ENCODE data around the gene MYL2. TPM values are rescaled to one million over a fixed set of nuclear protein-coding genes. Genes with fewer than 3 reads are reported as not detected.

MYL2 gene
- total RNA-seq, 1 experiment from 2014 or later: 0.39 TPM

- H3K9me2 ChIP-seq (ENCODE audit: insufficient read depth): no peaks in the 10 kb centered on the region
- CTCF ChIA-PET: no interaction called here
- H3K79me2 ChIP-seq (ENCODE audit: insufficient read depth, low read length): no peaks in the 10 kb centered on the region
- POLR2A ChIA-PET: no interaction called here
- intact Hi-C loops (cut with micrococcal nuclease): loop anchor here (10.0 kb wide), 1 partner anchor 276 kb away; no protein-coding TSS in a partner anchor
- H3K27ac ChIP-seq (ENCODE audit: low read depth, low read length): no peak overlapping the region
- H3K4me3 ChIP-seq (replicated peaks in 1 of 2; ENCODE audit: low read depth in 1 of 2, low read length in 2 of 2): no peak overlapping the region
- H3K36me3 ChIP-seq (ENCODE audit: control insufficient read depth in 1 of 2, insufficient read depth in 2 of 2, low read length in 2 of 2): no peaks in the 10 kb centered on the region
- TF ChIP-seq EZH2 (IDR thresholded peaks at IDR 0.05) (no peak), FOSL1 (IDR thresholded peaks at IDR 0.05; ENCODE audit: low read depth) (no peak), REST (IDR thresholded peaks at IDR 0.05; ENCODE audit: low read depth) (no peak), SIN3A (IDR thresholded peaks at IDR 0.05; ENCODE audit: low read depth) (no peak), EGR1 (IDR thresholded peaks at IDR 0.05; ENCODE audit: low read depth) (no peak), POLR2A (IDR thresholded peaks at IDR 0.05; ENCODE audit: borderline replicate concordance, extremely low read depth, insufficient read depth, insufficient read length) (no peak), CTCF (IDR thresholded peaks at IDR 0.05 in 2 of 3, conservative IDR thresholded peaks at IDR 0.05 in 1 of 3; ENCODE audit: borderline replicate concordance in 1 of 3, insufficient read depth in 1 of 3, low read depth in 2 of 3, low read length in 2 of 3) (no peak), YY1 (IDR thresholded peaks at IDR 0.05; ENCODE audit: extremely low read depth, insufficient replicate concordance, low read depth, low read length) (no peak), ZBTB33 (IDR thresholded peaks at IDR 0.05; ENCODE audit: extremely low read depth, insufficient replicate concordance, low read length) (no peak), ATF3 (IDR thresholded peaks at IDR 0.05) (no peak), CBX3 (IDR thresholded peaks at IDR 0.05; ENCODE audit: low read depth) (no peak), ZFX (IDR thresholded peaks at IDR 0.05) (no peak), SP1 (IDR thresholded peaks at IDR 0.05; ENCODE audit: low read depth) (no peak), SRF (IDR thresholded peaks at IDR 0.05; ENCODE audit: low read depth) (no peak), ZNF274 (IDR thresholded peaks at IDR 0.05; ENCODE audit: low read depth, low read length) (no peak)
- no peak overlapping the region for H3K9ac ChIP-seq (ENCODE audit: low read length)
- no peak overlapping the region for H3K4me2 ChIP-seq (ENCODE audit: low read length)
- H3K4me1 ChIP-seq (ENCODE audit: control insufficient read depth in 1 of 2, insufficient read depth in 2 of 2, low read length in 2 of 2): no peaks in the 10 kb centered on the region
- no TSS peak for BruUV-seq (replicated peaks)
- no peaks in the 10 kb centered on the region for H3K9me3 ChIP-seq (ENCODE audit: control insufficient read depth in 1 of 2, insufficient read depth in 1 of 2, low read depth in 1 of 2, low read length in 2 of 2)
- H2AFZ ChIP-seq (ENCODE audit: low read depth, low read length, poor library complexity, severe bottlenecking): no peak overlapping the region
- RAD21 ChIA-PET (ENCODE audit: low non-redundant PET in 1 of 2, low total read pairs in 2 of 2, uncharacterized antibody in 2 of 2, unreplicated experiment in 2 of 2): no interaction called here
- DNase-seq (ENCODE audit: low read depth, low spot score) (no peak), ATAC-seq (no peak)
- no peaks in the 10 kb centered on the region for H4K20me1 ChIP-seq (ENCODE audit: insufficient read depth)
- no peaks in the 10 kb centered on the region for H3K27me3 ChIP-seq (ENCODE audit: insufficient read depth, low read length)
These were observed 39.7 kb downstream of the MYL2 start for GRCh38 chr12:110880651-110881050.
